D721Med (cell line): ENCODE data around the gene BRI3.

Experiments
- DNase-seq: peaks from one replicate; pipeline ENCODE4 v3.0.0; 2011; ENCODE audit warnings: low spot score; ENCODE audit not compliant: insufficient read length
- FAIRE-seq: peaks from 2 replicates; lab custom pipeline; 2011; peaks lifted over from hg19 to GRCh38; lab: Jason Lieb, UNC
- CTCF ChIP-seq: IDR thresholded peaks from 2 replicates; pipeline ENCODE4 v1.5.1; 2012; ENCODE audit warnings: mild to moderate bottlenecking, control low read depth; ENCODE audit not compliant: insufficient read depth; ENCODE audit errors: missing control alignments

Gene BRI3

GRCh38 chr7:98294798-98295382, 13.4 kb downstream of the BRI3 start:
- DNase-seq, result peak; percentile 73
- FAIRE-seq, result no peak
- peak; percentile 71 for TF ChIP-seq CTCF

GRCh38 chr7:98295467-98296192, 14.1 kb downstream of the BRI3 start:
- FAIRE-seq (no peak), DNase-seq (no peak)
- no peak for TF ChIP-seq CTCF

- no peak for TF ChIP-seq CTCF
- DNase-seq (no peak), FAIRE-seq (no peak)
These were observed 15.3 kb downstream of the BRI3 start for GRCh38 chr7:98296833-98297232.

- no peak for FAIRE-seq
- DNase-seq, result no peak
- TF ChIP-seq CTCF, result no peak
These were observed 16.3 kb downstream of the BRI3 start for GRCh38 chr7:98297626-98298286.

- no peak for FAIRE-seq
- no peak for DNase-seq
These were observed 19.3 kb downstream of the BRI3 start for GRCh38 chr7:98300595-98301372.

More at GRCh38 chr7:98300595-98301372, 19.3 kb downstream of the BRI3 start:
- no peak for TF ChIP-seq CTCF
